Adrenal gland (tissue), 12 donors: ENCODE results near the gene RIPOR3. TPM values are rescaled to one million over a fixed set of nuclear protein-coding genes. Genes with fewer than 3 reads are reported as not detected.

Source experiments
- DNase-seq, 7 donors: peaks; one replicate each; pipeline ENCODE4 v3.0.0-alpha.2; 2019 to 2020
- H3K27ac ChIP-seq, 5 donors: fragments of 200-600 bp; sonication (generic) in 4 of 5; 1 replicate in 3 of 5; 2 replicates in 2 of 5; pipeline versions ENCODE4 v1.5.1 to v1.8.0; 2016 to 2020; ENCODE audit warnings: mild to moderate bottlenecking in 1 of 5
- H3K27me3 ChIP-seq: fragments of 200-600 bp; 2 replicates; pipeline ENCODE4 v1.8.0; 2021
- H3K36me3 ChIP-seq, 2 donors: fragments of 200-600 bp; replicated peaks in 1 of 2; 1 replicate in 1 of 2; 2 replicates in 1 of 2; pipeline versions ENCODE4 v1.5.1 to v1.8.0; 2018 to 2022
- H3K4me1 ChIP-seq, 2 donors: fragments of 200-600 bp; replicated peaks in 1 of 2; 1 replicate in 1 of 2; 2 replicates in 1 of 2; pipeline versions ENCODE4 v1.5.1 to v1.8.0; 2018 to 2021
- H3K4me3 ChIP-seq, 4 donors: fragments of 200-600 bp; sonication (generic) in 3 of 4; one replicate each; pipeline ENCODE4 v1.5.1; 2016 to 2018
- H3K9me3 ChIP-seq, 3 donors: fragments of 200-600 bp; sonication (generic) in 1 of 3; replicated peaks in 1 of 3; 1 replicate in 2 of 3; 2 replicates in 1 of 3; pipeline versions ENCODE4 v1.5.1 to v1.8.0; 2016 to 2021
- POLR2A ChIP-seq, 2 donors: fragments of 450-650 bp; IDR thresholded peaks; one replicate each; pipeline ENCODE4 v1.6.1; 2017; ENCODE audit warnings: antibody characterized with exemption in 2 of 2, mild to moderate bottlenecking in 2 of 2, moderate library complexity in 1 of 2
- WGBS, 4 donors: extraction: QIAGEN DNeasy Blood & Tissue Kit in 2 of 4; methylation state at CpG; one replicate each; pipeline versions ENCODE4 v1.1.5 to v1.1.7; 2013 to 2017; 5-methylcytosine and 5-hydroxymethylcytosine counted together
- intact Hi-C, 2 donors: fragments of 100-400 bp; cut with DNase I; formaldehyde crosslinking; loops; one replicate each; pipeline versions ENCODE4 v1.14.1 to v1.15.0; 2022 to 2023
- polyA plus RNA-seq, 3 donors: library from polyadenylated mRNA; stranded (reverse); fragments of 200-250 nt in 2 of 3; fragments of 350-450 nt in 1 of 3; fragmentation: Illumina TruSeq in 1 of 3; extraction: RNeasy Lipid Tissue Mini Kit (QIAGEN cat#74804) in 1 of 3; gene quantifications; one replicate each; pipeline ENCODE4 v1.2.3, GENCODE V29; 2013 to 2014
- total RNA-seq, 9 donors: library from RNA; depleted of rRNA in 4 of 9; stranded (reverse); fragments of >200 nt in 4 of 9; fragments of 120-200 nt in 1 of 9; fragmentation: NEBNext Ultra II Directional in 1 of 9; extraction: Animal tissue kit (Norgen Biotek cat#: 25700) in 1 of 9; gene quantifications; one replicate each; pipeline versions ENCODE4 v1.1.0 to v1.2.4, GENCODE V29; 2013 to 2023
- TF ChIP-seq, protein P1 (sequence below), 6 experiments: fragments of 450-650 bp in 4 of 6; fragments of 200-600 bp in 2 of 6; sonication (generic) in 1 of 6; IDR thresholded peaks; 1 replicate in 5 of 6; 2 replicates in 1 of 6; pipeline versions ENCODE4 v1.5.1 to v1.8.0; 2016 to 2021; ENCODE audit warnings: antibody characterized with exemption in 6 of 6, mild to moderate bottlenecking in 2 of 6, moderate library complexity in 1 of 6
- donor health status: healthy with polysubstance abuse.
- donor health status: Bipolar disorder and iron deficiency.
- donor health status: DM: yes; HTN: yes; CAD: no.
- donor health status: DM: no; HTN: no; CAD: no.
- donor health status: DM: no; HTN: no; CAD: no.
- donor health status: DM: yes; HTN: yes; CAD: no.

Gene RIPOR3
- total and polyA plus RNA-seq, 12 donors, result 3.4 to 135 (median 23.7) TPM

DNA sequence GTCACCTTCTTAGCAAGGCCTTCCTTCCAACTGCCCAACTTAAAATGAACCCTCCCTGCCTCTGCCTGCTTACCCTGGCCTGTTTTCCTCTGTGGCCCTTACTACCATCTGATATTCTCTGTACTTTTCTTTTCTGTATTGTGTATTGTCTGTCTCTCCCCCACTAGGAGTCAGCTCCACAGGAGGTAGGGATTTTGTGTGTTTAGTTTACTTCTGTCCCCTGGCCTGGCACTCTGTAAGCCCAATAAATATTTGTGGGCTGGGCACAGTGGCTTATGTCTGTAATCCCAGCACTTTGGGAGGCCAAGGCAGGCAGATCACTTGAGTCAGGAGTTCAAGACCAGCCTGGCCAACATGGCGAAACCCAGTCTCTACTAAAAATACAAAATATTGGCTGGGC is 72.8 kb downstream of the RIPOR3 start:
- Histone ChIP-seq H3K27ac (no peak overlapping the region), H3K4me3 (no peak overlapping the region), H3K9me3 (no peaks in the 10 kb centered on the region), H3K36me3 (no peaks in the 10 kb centered on the region), H3K27me3 (no peaks in the 10 kb centered on the region), H3K4me1 (no peaks in the 10 kb centered on the region)
- intact Hi-C loops, result no loop called here
- TF ChIP-seq, protein P1, sequence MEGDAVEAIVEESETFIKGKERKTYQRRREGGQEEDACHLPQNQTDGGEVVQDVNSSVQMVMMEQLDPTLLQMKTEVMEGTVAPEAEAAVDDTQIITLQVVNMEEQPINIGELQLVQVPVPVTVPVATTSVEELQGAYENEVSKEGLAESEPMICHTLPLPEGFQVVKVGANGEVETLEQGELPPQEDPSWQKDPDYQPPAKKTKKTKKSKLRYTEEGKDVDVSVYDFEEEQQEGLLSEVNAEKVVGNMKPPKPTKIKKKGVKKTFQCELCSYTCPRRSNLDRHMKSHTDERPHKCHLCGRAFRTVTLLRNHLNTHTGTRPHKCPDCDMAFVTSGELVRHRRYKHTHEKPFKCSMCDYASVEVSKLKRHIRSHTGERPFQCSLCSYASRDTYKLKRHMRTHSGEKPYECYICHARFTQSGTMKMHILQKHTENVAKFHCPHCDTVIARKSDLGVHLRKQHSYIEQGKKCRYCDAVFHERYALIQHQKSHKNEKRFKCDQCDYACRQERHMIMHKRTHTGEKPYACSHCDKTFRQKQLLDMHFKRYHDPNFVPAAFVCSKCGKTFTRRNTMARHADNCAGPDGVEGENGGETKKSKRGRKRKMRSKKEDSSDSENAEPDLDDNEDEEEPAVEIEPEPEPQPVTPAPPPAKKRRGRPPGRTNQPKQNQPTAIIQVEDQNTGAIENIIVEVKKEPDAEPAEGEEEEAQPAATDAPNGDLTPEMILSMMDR (IDR thresholded peaks at IDR 0.05), result no peak
- TF ChIP-seq POLR2A (IDR thresholded peaks at IDR 0.05), result no peak
- DNase-seq, result no peak
- WGBS, 4 donors, result 95 to 100% (median 99%) methylated on average over 1 of the region's 1 CpG

DNA sequence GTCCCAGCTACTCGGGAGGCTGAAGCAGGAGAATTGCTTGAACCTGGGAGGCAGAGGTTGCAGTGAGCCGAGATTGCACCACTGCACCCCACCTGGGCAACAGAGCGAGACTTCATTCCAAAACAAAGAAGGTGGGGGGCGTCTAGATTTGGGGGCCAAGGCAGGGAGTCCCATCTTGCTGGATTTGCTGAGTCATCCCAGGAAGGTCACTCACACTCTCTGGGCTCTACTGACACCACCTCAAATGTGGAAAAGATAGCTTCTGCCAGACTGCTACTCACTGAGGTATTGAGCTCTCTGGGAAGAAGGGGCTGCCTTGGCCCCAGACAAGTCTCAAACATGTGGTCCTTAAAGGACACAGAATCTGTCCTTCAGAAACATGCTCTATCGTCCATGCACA is 74.3 kb downstream of the RIPOR3 start:
- TF ChIP-seq POLR2A (IDR thresholded peaks at IDR 0.05), result no peak
- TF ChIP-seq, protein P1 (IDR thresholded peaks at IDR 0.05), result no peak
- WGBS, 4 donors, result 80 to 93% (median 83%) methylated on average over 3 to 5 of the region's 5 CpGs

DNA sequence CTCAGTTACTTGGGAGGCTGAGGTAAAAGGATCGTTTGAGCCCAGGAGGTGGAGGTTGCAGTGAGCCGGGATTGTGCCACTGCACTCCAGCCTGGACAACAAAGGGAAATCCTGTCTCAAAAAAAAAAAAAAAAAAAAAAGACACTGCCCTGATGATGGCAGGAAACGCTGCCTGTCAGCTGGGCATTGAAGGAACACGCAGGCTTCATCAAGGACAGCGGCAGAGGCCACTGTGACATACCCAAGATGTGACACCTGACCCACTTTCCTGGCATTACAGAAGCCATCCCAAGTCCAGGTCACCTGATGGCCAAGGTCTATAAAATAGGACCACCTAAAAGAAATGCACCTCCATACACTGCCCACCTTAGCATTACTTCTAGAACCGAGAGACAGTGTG is 75.9 kb downstream of the RIPOR3 start:
- TF ChIP-seq POLR2A (IDR thresholded peaks at IDR 0.05), result no peak
- TF ChIP-seq, protein P1 (IDR thresholded peaks at IDR 0.05), result no peak
- DNase-seq, result peak in 3 of 7 donors; percentile 56 to 67 (median 67)
- 50 to 60% (median 54%) methylated on average over 6 of the region's 6 CpGs for WGBS, 4 donors
- peak overlapping the region in 2 of 5 donors; percentile 17 to 65 for H3K27ac ChIP-seq
- H3K27me3 ChIP-seq, result no peaks in the 10 kb centered on the region
- no peak overlapping the region for H3K4me3 ChIP-seq
- no peaks in the 10 kb centered on the region for H3K9me3 ChIP-seq
- intact Hi-C loops, result no loop called here
- H3K36me3 ChIP-seq, result no peaks in the 10 kb centered on the region
- peaks cover 5 to 8% of the 10 kb centered on the region in 2 donors for H3K4me1 ChIP-seq

More for the DNA sequence above, 74.3 kb downstream of the RIPOR3 start:
- Histone ChIP-seq H3K4me3 (no peak overlapping the region), H3K36me3 (no peaks in the 10 kb centered on the region), H3K27ac (no peak overlapping the region), H3K27me3 (no peaks in the 10 kb centered on the region), H3K9me3 (no peaks in the 10 kb centered on the region), H3K4me1 (no peaks in the 10 kb centered on the region)
- DNase-seq, result no peak
- intact Hi-C loops, result no loop called here

GRCh38 chr20:50613438-50614169 is 77.7 kb downstream of the RIPOR3 start:
- Histone ChIP-seq H3K9me3 (no peaks in the 10 kb centered on the region), H3K27ac (no peak overlapping the region), H3K4me3 (no peak overlapping the region), H3K36me3 (no peaks in the 10 kb centered on the region), H3K4me1 (peaks cover 5 to 8% of the 10 kb centered on the region in 2 donors), H3K27me3 (no peaks in the 10 kb centered on the region)
- intact Hi-C loops, result no loop called here
- WGBS, 4 donors, result 89 to 93% (median 92%) methylated on average over 15 of the region's 15 CpGs
- DNase-seq, result no peak
- TF ChIP-seq POLR2A (IDR thresholded peaks at IDR 0.05), result no peak
- TF ChIP-seq, protein P1 (IDR thresholded peaks at IDR 0.05), result no peak
